Lower leg skin (tissue), 3 donors: ENCODE results near the gene LRRC37A3.

ENCODE experiments used
- CTCF ChIP-seq, 3 donors: fragments of 450-650 bp; IDR thresholded peaks; one replicate each; pipeline ENCODE4 v1.5.1; 2016; ENCODE audit warnings: antibody characterized with exemption in 3 of 3, mild to moderate bottlenecking in 3 of 3, moderate library complexity in 2 of 3
- POLR2A ChIP-seq, 2 donors: fragments of 450-650 bp; IDR thresholded peaks; one replicate each; pipeline ENCODE4 v1.6.1; 2016 to 2017; ENCODE audit warnings: antibody characterized with exemption in 2 of 2, mild to moderate bottlenecking in 1 of 2, moderate library complexity in 1 of 2

GRCh38 chr17:64964796-64965195 is 45.5 kb upstream of the LRRC37A3 start:
- no peak for TF ChIP-seq CTCF (IDR thresholded peaks at IDR 0.05)
- TF ChIP-seq POLR2A (IDR thresholded peaks at IDR 0.05): no peak
